Upper lobe of left lung (tissue), 4 donors: ENCODE results near the gene CEP170.
"Not testable (repeated sequence)": the region's sequence is repeated elsewhere in the genome, so short reads cannot be mapped to it uniquely, and the experiment has no call there.

Experiments used
- EP300 ChIP-seq, 4 donors: sonication (generic); formaldehyde crosslinking; IDR thresholded peaks; one replicate each; pipeline ENCODE4 v1.5.1; 2017; ENCODE audit warnings: antibody characterized with exemption in 4 of 4, control low read depth in 2 of 4
- POLR2A ChIP-seq, 4 donors: fragments of 450-650 bp; IDR thresholded peaks; one replicate each; pipeline ENCODE4 v1.5.1; 2016 to 2017; ENCODE audit warnings: antibody characterized with exemption in 4 of 4, mild to moderate bottlenecking in 2 of 4
- POLR2AphosphoS5 ChIP-seq, 2 donors: sonication (generic); formaldehyde crosslinking; IDR thresholded peaks; one replicate each; pipeline ENCODE4 v1.5.1; 2017; ENCODE audit warnings: antibody characterized with exemption in 2 of 2
- TF ChIP-seq, protein P1 (sequence below), 6 experiments: fragments of 450-650 bp in 4 of 6; fragments of 200-600 bp in 2 of 6; sonication (generic) in 2 of 6; IDR thresholded peaks; one replicate each; pipeline ENCODE4 v1.5.1; 2016 to 2019; ENCODE audit warnings: antibody characterized with exemption in 6 of 6

DNA sequence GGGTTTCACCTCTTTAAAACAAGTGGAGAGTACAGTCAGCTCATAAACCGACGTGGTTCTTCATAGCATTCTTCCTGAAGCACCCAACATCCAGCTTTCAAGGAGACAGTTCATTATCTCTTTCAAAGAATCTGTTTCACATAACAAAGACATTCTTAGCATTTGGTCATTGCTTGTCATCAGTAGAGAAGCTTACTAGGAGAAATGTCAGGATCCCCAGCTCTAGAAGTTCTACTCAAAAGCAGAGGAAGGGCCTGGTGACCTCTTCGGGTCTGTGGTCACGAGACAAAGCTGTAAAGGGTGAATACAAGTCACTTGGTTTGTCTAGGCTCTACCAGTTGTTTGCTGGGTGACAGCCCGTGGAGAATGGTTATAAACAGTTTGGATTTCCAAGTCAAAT is 133.1 kb downstream of the CEP170 start:
- TF ChIP-seq, protein P1, sequence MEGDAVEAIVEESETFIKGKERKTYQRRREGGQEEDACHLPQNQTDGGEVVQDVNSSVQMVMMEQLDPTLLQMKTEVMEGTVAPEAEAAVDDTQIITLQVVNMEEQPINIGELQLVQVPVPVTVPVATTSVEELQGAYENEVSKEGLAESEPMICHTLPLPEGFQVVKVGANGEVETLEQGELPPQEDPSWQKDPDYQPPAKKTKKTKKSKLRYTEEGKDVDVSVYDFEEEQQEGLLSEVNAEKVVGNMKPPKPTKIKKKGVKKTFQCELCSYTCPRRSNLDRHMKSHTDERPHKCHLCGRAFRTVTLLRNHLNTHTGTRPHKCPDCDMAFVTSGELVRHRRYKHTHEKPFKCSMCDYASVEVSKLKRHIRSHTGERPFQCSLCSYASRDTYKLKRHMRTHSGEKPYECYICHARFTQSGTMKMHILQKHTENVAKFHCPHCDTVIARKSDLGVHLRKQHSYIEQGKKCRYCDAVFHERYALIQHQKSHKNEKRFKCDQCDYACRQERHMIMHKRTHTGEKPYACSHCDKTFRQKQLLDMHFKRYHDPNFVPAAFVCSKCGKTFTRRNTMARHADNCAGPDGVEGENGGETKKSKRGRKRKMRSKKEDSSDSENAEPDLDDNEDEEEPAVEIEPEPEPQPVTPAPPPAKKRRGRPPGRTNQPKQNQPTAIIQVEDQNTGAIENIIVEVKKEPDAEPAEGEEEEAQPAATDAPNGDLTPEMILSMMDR (IDR thresholded peaks at IDR 0.05) = not testable (repeated sequence)
- not testable (repeated sequence) for TF ChIP-seq POLR2A, POLR2AphosphoS5, EP300 (IDR thresholded peaks at IDR 0.05)
